ENCODE data around the gene SNTB2. TPM values are rescaled to one million over a fixed set of nuclear protein-coding genes. Genes with fewer than 3 reads are reported as not detected.

The SNTB2 gene
- total and polyA plus RNA-seq, 2 of the 8 experiments (the other 6 are each of a cell fraction or from before 2014, with no cell fraction given), result 6.0 to 16.1 TPM

DNA sequence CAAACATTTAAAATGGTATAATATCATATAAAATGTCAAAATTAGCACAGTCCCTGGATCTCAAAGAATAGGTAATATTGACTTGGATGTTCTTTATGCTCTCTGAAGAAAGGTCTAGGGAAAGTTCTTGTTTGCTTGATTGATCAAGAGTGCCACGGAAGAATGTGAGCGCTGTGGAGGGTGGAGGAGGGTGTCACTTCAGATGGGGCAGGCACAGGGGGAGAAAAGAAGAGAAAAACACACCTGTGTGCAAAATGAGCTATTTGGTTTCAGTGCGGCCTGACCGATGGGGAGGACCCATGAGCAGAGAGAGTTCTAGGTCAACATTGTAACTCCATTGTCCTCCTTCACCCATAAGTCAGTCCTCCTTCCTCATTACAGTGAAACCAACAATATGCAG, 115.3 kb downstream of the SNTB2 start:
- DNase-seq (ENCODE audit: low read depth in 1 of 2, low spot score in 2 of 2) (no peak), FAIRE-seq (no peak)
- POLR2A ChIA-PET (ENCODE audit: partially characterized antibody), result interaction anchor here (1.1 to 1.7 kb wide), 2 partner anchors 8 to 168 kb away, joined by 3 read pairs; no protein-coding TSS in a partner anchor
- no peaks in the 10 kb centered on the region for H3K79me2 ChIP-seq (ENCODE audit: control insufficient read depth in 1 of 2, insufficient read depth in 2 of 2, low read length in 2 of 2)
- H3K56ac ChIP-seq (replicated peaks; ENCODE audit: insufficient read length, low read depth, low read length), result no peak overlapping the region
- no peak overlapping the region for H2BK5ac ChIP-seq (ENCODE audit: low read depth, low read length)
- H2BK15ac ChIP-seq (ENCODE audit: low read length), result no peak overlapping the region
- H3K14ac ChIP-seq (ENCODE audit: insufficient read length), result no peak overlapping the region
- H3K23me2 ChIP-seq (ENCODE audit: low read depth, low read length), result no peaks in the 10 kb centered on the region
- no peak overlapping the region for H3K27ac ChIP-seq (ENCODE audit: low read depth, low read length)
- no peak overlapping the region for H4K5ac ChIP-seq (ENCODE audit: insufficient read length, low read depth, low read length)
- no peak overlapping the region for H3K23ac ChIP-seq (ENCODE audit: insufficient read length)
- no peak overlapping the region for H4K91ac ChIP-seq (replicated peaks; ENCODE audit: insufficient read length, low read length)
- no peaks in the 10 kb centered on the region for H3K27me3 ChIP-seq (replicated peaks in 1 of 4; ENCODE audit: control insufficient read depth in 3 of 4, extremely low read depth in 1 of 4, insufficient read depth in 3 of 4, low read length in 3 of 4)
- no peaks in the 10 kb centered on the region for H4K20me1 ChIP-seq (replicated peaks in 1 of 2; ENCODE audit: control insufficient read depth in 1 of 2, insufficient read depth in 2 of 2, low read length in 2 of 2)
- no peak overlapping the region for H2BK12ac ChIP-seq (ENCODE audit: low read depth, low read length)
- no peaks in the 10 kb centered on the region for H3K4me1 ChIP-seq (replicated peaks in 1 of 4; ENCODE audit: control insufficient read depth in 3 of 4, insufficient read depth in 4 of 4, low read length in 3 of 4)
- WGBS, 2 experiments (ENCODE audit: extremely low coverage in 1 of 2, insufficient coverage in 1 of 2, insufficient read length in 1 of 2, insufficient replicate concordance in 2 of 2, low coverage in 1 of 2, low lambda C conversion rate in 2 of 2, missing lambda C conversion rate in 1 of 2), result 95% methylated on average over 4 of the region's 4 CpGs; no CpG with 5 or more reads in 1 of the 2 experiments
- CTCF ChIA-PET (ENCODE audit: partially characterized antibody), result interaction anchor here (0.7 to 1.7 kb wide), 3 partner anchors 14 to 232 kb away, joined by 3 to 6 read pairs (median 3); no protein-coding TSS in a partner anchor
- H3K9ac ChIP-seq (replicated peaks in 1 of 4; ENCODE audit: extremely low read depth in 1 of 4, low read depth in 3 of 4, low read length in 3 of 4), result no peak overlapping the region
- H3K4me2 ChIP-seq (ENCODE audit: insufficient read depth in 1 of 2, low read depth in 2 of 2, low read length in 2 of 2), result no peak overlapping the region
- H2BK20ac ChIP-seq (ENCODE audit: low read length), result no peak overlapping the region
- H3K4ac ChIP-seq (replicated peaks; ENCODE audit: insufficient read length, low read depth, low read length), result no peak overlapping the region
- no peak overlapping the region for H4K8ac ChIP-seq (ENCODE audit: extremely low read depth, insufficient read depth, low read length)
- no peak overlapping the region for H2AK5ac ChIP-seq (ENCODE audit: low read depth, low read length)
- H3K4me3 ChIP-seq (ENCODE audit: extremely low read depth in 1 of 4, insufficient read depth in 2 of 4, low read depth in 3 of 4, low read length in 4 of 4), result no peak overlapping the region
- no peaks in the 10 kb centered on the region for H3K79me1 ChIP-seq (ENCODE audit: low read depth, low read length)
- no peak overlapping the region for H2BK120ac ChIP-seq (replicated peaks; ENCODE audit: low read depth, low read length)
- no peak overlapping the region for H3K18ac ChIP-seq (ENCODE audit: extremely low read depth, low read length)
- H2AFZ ChIP-seq (ENCODE audit: low read length), result no peak overlapping the region
- H3K9me3 ChIP-seq (ENCODE audit: insufficient read depth in 2 of 2, low read depth in 1 of 2, low read length in 1 of 2), result no peaks in the 10 kb centered on the region
- TF ChIP-seq, protein P1, sequence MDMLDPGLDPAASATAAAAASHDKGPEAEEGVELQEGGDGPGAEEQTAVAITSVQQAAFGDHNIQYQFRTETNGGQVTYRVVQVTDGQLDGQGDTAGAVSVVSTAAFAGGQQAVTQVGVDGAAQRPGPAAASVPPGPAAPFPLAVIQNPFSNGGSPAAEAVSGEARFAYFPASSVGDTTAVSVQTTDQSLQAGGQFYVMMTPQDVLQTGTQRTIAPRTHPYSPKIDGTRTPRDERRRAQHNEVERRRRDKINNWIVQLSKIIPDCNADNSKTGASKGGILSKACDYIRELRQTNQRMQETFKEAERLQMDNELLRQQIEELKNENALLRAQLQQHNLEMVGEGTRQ (IDR thresholded peaks at IDR 0.05; ENCODE audit: low read length), result no peak
- no peak for TF ChIP-seq RNF2 (IDR thresholded peaks at IDR 0.05; ENCODE audit: borderline replicate concordance, low read depth, low read length, missing control alignments, poor library complexity, severe bottlenecking)
- TF ChIP-seq SRF (IDR thresholded peaks at IDR 0.05; ENCODE audit: low read depth, low read length), result no peak
- no peak for TF ChIP-seq KDM4A (IDR thresholded peaks at IDR 0.05; ENCODE audit: low read depth, low read length, severe bottlenecking)
- no peak for TF ChIP-seq CTBP2 (IDR thresholded peaks at IDR 0.05; ENCODE audit: borderline replicate concordance, insufficient read depth, insufficient read length, low read length)
- TF ChIP-seq SIX5 (IDR thresholded peaks at IDR 0.05; ENCODE audit: low read depth, low read length), result no peak
- TF ChIP-seq KDM1A (IDR thresholded peaks at IDR 0.05; ENCODE audit: borderline replicate concordance, low read length), result no peak
- H3K36me3 ChIP-seq (ENCODE audit: control insufficient read depth in 2 of 4, insufficient read depth in 4 of 4, low read length in 3 of 4), result peaks cover 0 to 15% (median 6%) of the 10 kb centered on the region in 4 experiments; a peak in 4 of 8 replicates
